HEK293T (cell line): ENCODE data around the gene TRIM44.

Experiments used
- ARNT ChIP-seq: fragments of 450-650 bp; IDR thresholded peaks from 2 replicates; pipeline ENCODE4 v1.6.1; 2017; ENCODE audit warnings: mild to moderate bottlenecking
- BHLHE40 ChIP-seq: fragments of 450-650 bp; IDR thresholded peaks from 2 replicates; pipeline ENCODE4 v1.6.1; 2016; ENCODE audit warnings: mild to moderate bottlenecking, moderate library complexity, borderline replicate concordance
- CTBP1 ChIP-seq: fragments of 450-650 bp; IDR thresholded peaks from 2 replicates; pipeline ENCODE4 v1.6.1; 2016; ENCODE audit warnings: borderline replicate concordance
- ELF4 ChIP-seq: fragments of 450-650 bp; IDR thresholded peaks from 2 replicates; pipeline ENCODE4 v1.6.1; 2017; ENCODE audit warnings: antibody characterized with exemption
- FOXA1 ChIP-seq: fragments of 450-650 bp; IDR thresholded peaks from 2 replicates; pipeline ENCODE4 v1.6.1; 2016; ENCODE audit warnings: mild to moderate bottlenecking
- FOXM1 ChIP-seq: fragments of 450-650 bp; IDR thresholded peaks from 2 replicates; pipeline ENCODE4 v1.6.1; 2017; ENCODE audit warnings: mild to moderate bottlenecking, borderline replicate concordance
- NFRKB ChIP-seq: fragments of 450-650 bp; IDR thresholded peaks from 2 replicates; pipeline ENCODE4 v1.6.1; 2016; ENCODE audit warnings: mild to moderate bottlenecking, moderate library complexity
- PKNOX1 ChIP-seq: fragments of 450-650 bp; IDR thresholded peaks from 2 replicates; pipeline ENCODE4 v1.6.1; 2016
- SP1 ChIP-seq: fragments of 450-650 bp; IDR thresholded peaks from 2 replicates; pipeline ENCODE4 v1.6.1; 2017
- SUZ12 ChIP-seq: fragments of 450-650 bp; IDR thresholded peaks from 2 replicates; pipeline ENCODE4 v1.6.1; 2016; ENCODE audit warnings: mild to moderate bottlenecking
- TARDBP ChIP-seq: fragments of 450-650 bp; IDR thresholded peaks from 2 replicates; pipeline ENCODE4 v1.6.1; 2016

- TF ChIP-seq SUZ12 (no peak), SP1 (no peak), NFRKB (no peak), ARNT (no peak), FOXA1 (no peak), BHLHE40 (no peak), PKNOX1 (no peak), CTBP1 (no peak), ELF4 (no peak), FOXM1 (no peak), TARDBP (no peak)
Measured at GRCh38 chr11:35709376-35709775, 46.8 kb downstream of the TRIM44 start.
